NB4 (cell line): Measurements from ENCODE around the gene UTS2B.

Experiments
- DNase-seq: peaks from one replicate; pipeline ENCODE4 v3.0.0; 2010; ENCODE audit warnings: low read depth
- H3K4me3 ChIP-seq: one replicate; pipeline ENCODE4 v1.5.1; 2011; ENCODE audit warnings: mild to moderate bottlenecking, low read depth, low read length, moderate library complexity
- CTCF ChIP-seq: IDR thresholded peaks from one replicate; pipeline ENCODE4 v1.5.1; 2012; ENCODE audit warnings: low read depth, low read length
- MAX ChIP-seq: IDR thresholded peaks from 2 replicates; pipeline ENCODE4 v1.6.1; 2011; ENCODE audit warnings: low read depth, low read length
- MYC ChIP-seq: IDR thresholded peaks from 2 replicates; pipeline ENCODE4 v1.6.1; 2011; ENCODE audit warnings: low read depth, low read length
- POLR2A ChIP-seq: IDR thresholded peaks from 2 replicates; pipeline ENCODE4 v1.6.1; 2011; ENCODE audit warnings: mild to moderate bottlenecking; ENCODE audit not compliant: insufficient read length; ENCODE audit errors: extremely low read depth

Gene UTS2B

GRCh38 chr3:191303596-191303995 lies 26.7 kb downstream of the UTS2B start:
- TF ChIP-seq POLR2A (no peak), MAX (no peak), MYC (no peak), CTCF (no peak)
- H3K4me3 ChIP-seq, result no peak overlapping the region
- no peak for DNase-seq

GRCh38 chr3:191302451-191302850 lies 27.9 kb downstream of the UTS2B start:
- no peak overlapping the region for H3K4me3 ChIP-seq
- TF ChIP-seq MYC (no peak), POLR2A (no peak), MAX (no peak), CTCF (no peak)
- DNase-seq, result no peak

GRCh38 chr3:191301782-191302411 lies 28.4 kb downstream of the UTS2B start:
- TF ChIP-seq POLR2A (no peak), MAX (no peak), MYC (no peak), CTCF (no peak)
- DNase-seq, result no peak
- H3K4me3 ChIP-seq, result no peak overlapping the region

- no peak for DNase-seq
- no peak overlapping the region for H3K4me3 ChIP-seq
- TF ChIP-seq MYC, result no peak
- no peak for TF ChIP-seq POLR2A
- no peak for TF ChIP-seq CTCF
- TF ChIP-seq MAX, result no peak
These were observed 29.3 kb downstream of the UTS2B start for GRCh38 chr3:191301017-191301416.

GRCh38 chr3:191300422-191300821 lies 29.9 kb downstream of the UTS2B start:
- TF ChIP-seq POLR2A (no peak), CTCF (no peak), MAX (no peak), MYC (no peak)
- DNase-seq, result no peak
- no peak overlapping the region for H3K4me3 ChIP-seq
